Liver (tissue), 3 donors: ENCODE data around the gene CTSC.

ENCODE experiments used
- GABPA ChIP-seq, 2 donors: IDR thresholded peaks in 1 of 2; conservative IDR thresholded peaks in 1 of 2; 2 replicates each; pipeline ENCODE4 v1.6.1; 2016; ENCODE audit warnings: antibody characterized with exemption in 2 of 2, mild to moderate bottlenecking in 1 of 2, moderate library complexity in 1 of 2
- JUND ChIP-seq, 2 donors: IDR thresholded peaks; 2 replicates each; pipeline ENCODE4 v1.6.1; 2016; ENCODE audit warnings: antibody characterized with exemption in 2 of 2
- RAD21 ChIP-seq, 2 donors: IDR thresholded peaks; 2 replicates each; pipeline ENCODE4 v1.6.1; 2016; ENCODE audit warnings: antibody characterized with exemption in 2 of 2, mild to moderate bottlenecking in 2 of 2
- TF ChIP-seq, protein P1 (sequence below): fragments of 150-350 bp; IDR thresholded peaks from 2 replicates; pipeline ENCODE4 v1.5.1; 2017; ENCODE audit warnings: improper control_type of control experiment, low read depth, low read length; ENCODE audit not compliant: missing input control
- TF ChIP-seq, protein P2 (sequence below): IDR thresholded peaks from 2 replicates; pipeline ENCODE4 v1.6.1; 2016; ENCODE audit warnings: antibody characterized with exemption, mild to moderate bottlenecking
- TF ChIP-seq, protein P3 (sequence below): IDR thresholded peaks from 2 replicates; pipeline ENCODE4 v1.6.1; 2016; ENCODE audit warnings: antibody characterized with exemption
- donor health status: healthy.
- donor health status: healthy.

DNA sequence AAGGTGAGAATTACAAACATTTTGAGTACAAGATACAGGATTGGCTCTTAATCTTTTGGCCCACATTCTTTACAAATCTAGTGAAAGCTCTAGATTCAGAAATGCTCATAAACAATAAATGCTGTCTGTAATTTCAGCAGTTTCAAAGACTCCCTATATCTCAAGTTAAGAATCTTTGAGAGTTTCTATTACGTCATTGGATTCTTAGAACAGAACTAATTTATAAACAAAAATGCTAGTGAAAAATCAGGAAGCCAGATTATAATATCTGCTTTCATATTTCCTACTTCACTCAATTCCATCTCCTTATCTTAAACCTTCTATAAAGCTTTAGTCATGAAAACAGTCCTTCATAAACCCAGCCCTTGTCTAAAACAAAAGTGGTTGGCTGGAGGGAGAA lies 32.1 kb downstream of the CTSC start:
- TF ChIP-seq, protein P1, sequence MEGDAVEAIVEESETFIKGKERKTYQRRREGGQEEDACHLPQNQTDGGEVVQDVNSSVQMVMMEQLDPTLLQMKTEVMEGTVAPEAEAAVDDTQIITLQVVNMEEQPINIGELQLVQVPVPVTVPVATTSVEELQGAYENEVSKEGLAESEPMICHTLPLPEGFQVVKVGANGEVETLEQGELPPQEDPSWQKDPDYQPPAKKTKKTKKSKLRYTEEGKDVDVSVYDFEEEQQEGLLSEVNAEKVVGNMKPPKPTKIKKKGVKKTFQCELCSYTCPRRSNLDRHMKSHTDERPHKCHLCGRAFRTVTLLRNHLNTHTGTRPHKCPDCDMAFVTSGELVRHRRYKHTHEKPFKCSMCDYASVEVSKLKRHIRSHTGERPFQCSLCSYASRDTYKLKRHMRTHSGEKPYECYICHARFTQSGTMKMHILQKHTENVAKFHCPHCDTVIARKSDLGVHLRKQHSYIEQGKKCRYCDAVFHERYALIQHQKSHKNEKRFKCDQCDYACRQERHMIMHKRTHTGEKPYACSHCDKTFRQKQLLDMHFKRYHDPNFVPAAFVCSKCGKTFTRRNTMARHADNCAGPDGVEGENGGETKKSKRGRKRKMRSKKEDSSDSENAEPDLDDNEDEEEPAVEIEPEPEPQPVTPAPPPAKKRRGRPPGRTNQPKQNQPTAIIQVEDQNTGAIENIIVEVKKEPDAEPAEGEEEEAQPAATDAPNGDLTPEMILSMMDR = no peak
- no peak for TF ChIP-seq JUND (IDR thresholded peaks at IDR 0.05)
- TF ChIP-seq, protein P2, sequence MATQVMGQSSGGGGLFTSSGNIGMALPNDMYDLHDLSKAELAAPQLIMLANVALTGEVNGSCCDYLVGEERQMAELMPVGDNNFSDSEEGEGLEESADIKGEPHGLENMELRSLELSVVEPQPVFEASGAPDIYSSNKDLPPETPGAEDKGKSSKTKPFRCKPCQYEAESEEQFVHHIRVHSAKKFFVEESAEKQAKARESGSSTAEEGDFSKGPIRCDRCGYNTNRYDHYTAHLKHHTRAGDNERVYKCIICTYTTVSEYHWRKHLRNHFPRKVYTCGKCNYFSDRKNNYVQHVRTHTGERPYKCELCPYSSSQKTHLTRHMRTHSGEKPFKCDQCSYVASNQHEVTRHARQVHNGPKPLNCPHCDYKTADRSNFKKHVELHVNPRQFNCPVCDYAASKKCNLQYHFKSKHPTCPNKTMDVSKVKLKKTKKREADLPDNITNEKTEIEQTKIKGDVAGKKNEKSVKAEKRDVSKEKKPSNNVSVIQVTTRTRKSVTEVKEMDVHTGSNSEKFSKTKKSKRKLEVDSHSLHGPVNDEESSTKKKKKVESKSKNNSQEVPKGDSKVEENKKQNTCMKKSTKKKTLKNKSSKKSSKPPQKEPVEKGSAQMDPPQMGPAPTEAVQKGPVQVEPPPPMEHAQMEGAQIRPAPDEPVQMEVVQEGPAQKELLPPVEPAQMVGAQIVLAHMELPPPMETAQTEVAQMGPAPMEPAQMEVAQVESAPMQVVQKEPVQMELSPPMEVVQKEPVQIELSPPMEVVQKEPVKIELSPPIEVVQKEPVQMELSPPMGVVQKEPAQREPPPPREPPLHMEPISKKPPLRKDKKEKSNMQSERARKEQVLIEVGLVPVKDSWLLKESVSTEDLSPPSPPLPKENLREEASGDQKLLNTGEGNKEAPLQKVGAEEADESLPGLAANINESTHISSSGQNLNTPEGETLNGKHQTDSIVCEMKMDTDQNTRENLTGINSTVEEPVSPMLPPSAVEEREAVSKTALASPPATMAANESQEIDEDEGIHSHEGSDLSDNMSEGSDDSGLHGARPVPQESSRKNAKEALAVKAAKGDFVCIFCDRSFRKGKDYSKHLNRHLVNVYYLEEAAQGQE = no peak
- no peak for TF ChIP-seq GABPA (IDR thresholded peaks at IDR 0.05 in 1 of 2, conservative IDR thresholded peaks at IDR 0.05 in 1 of 2)
- TF ChIP-seq, protein P3, sequence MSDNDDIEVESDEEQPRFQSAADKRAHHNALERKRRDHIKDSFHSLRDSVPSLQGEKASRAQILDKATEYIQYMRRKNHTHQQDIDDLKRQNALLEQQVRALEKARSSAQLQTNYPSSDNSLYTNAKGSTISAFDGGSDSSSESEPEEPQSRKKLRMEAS = no peak
- TF ChIP-seq RAD21 (IDR thresholded peaks at IDR 0.05) = no peak
